K562 (cell line): ENCODE results near the gene RTL10. TPM values are rescaled to one million over a fixed set of nuclear protein-coding genes. Genes with fewer than 3 reads are reported as not detected.

ENCODE experiments used
- DMBX1 ChIP-seq: fragments of 250-450 bp; sonication (Bioruptor Pico); IDR thresholded peaks from 2 replicates; pipeline ENCODE4 v1.8.0; 2022; ENCODE audit warnings: inconsistent platforms, mild to moderate bottlenecking, moderate library complexity, borderline replicate concordance
- DPF2 ChIP-seq: fragments of 450-650 bp; IDR thresholded peaks from 2 replicates; pipeline ENCODE4 v1.6.1; 2016
- HMG20A ChIP-seq: fragments of 450-650 bp; formaldehyde crosslinking; conservative IDR thresholded peaks from 2 replicates; pipeline ENCODE4 v1.4.0; 2020; ENCODE audit warnings: mild to moderate bottlenecking, mixed read lengths
- KAT2B ChIP-seq: IDR thresholded peaks from one replicate; pipeline ENCODE4 v1.6.1; 2012; ENCODE audit warnings: low read depth, mild to moderate bottlenecking, control low read depth, inconsistent platforms, low read length, moderate library complexity
- KLF10 ChIP-seq: fragments of 250-450 bp; sonication (Bioruptor Pico); IDR thresholded peaks from 2 replicates; pipeline ENCODE4 v1.6.1; 2021; ENCODE audit warnings: matching md5 sums
- MCM7 ChIP-seq, 2 experiments: fragments of 450-650 bp; IDR thresholded peaks; 2 replicates each; pipeline ENCODE4 v1.6.1; 2016 to 2018
- NR1H2 ChIP-seq: sonication (generic); formaldehyde crosslinking; IDR thresholded peaks from 2 replicates; pipeline ENCODE4 v1.4.0; 2020; ENCODE audit warnings: mild to moderate bottlenecking, missing genetic modification reagents
- SMAD4 ChIP-seq: fragments of 250-450 bp; sonication (Bioruptor Pico); conservative IDR thresholded peaks from 2 replicates; pipeline ENCODE4 v1.8.0; 2021; ENCODE audit warnings: inconsistent platforms, mild to moderate bottlenecking, moderate library complexity
- ZNF24 ChIP-seq: fragments of 450-650 bp; IDR thresholded peaks from 2 replicates; pipeline ENCODE4 v1.6.1; 2016
- ZNF584 ChIP-seq: fragments of 200-800 bp; sonication (Bioruptor generic); IDR thresholded peaks from 2 replicates; pipeline ENCODE4 v1.6.1; 2016; ENCODE audit warnings: low read depth, mild to moderate bottlenecking, missing genetic modification characterization, missing compliant biosample characterization
- ZNF766 ChIP-seq: fragments of 200-800 bp; sonication (Bioruptor generic); conservative IDR thresholded peaks from 2 replicates; pipeline ENCODE4 v1.6.1; 2016; ENCODE audit warnings: missing genetic modification characterization, missing compliant biosample characterization
- polyA plus RNA-seq, 8 experiments: library from polyadenylated mRNA; depleted of rRNA in 4 of 8; stranded (reverse) in 5 of 8; unstranded in 3 of 8; fragments of >200 nt; fragmentation: Nextera tagmentation in 2 of 8; fragmentation: Illumina TruSeq in 1 of 8; extraction: Ambion mirVana in 2 of 8; extraction: Trizol in 1 of 8; gene quantifications; 2 replicates each; pipeline versions ENCODE4 v1.2.1 to v1.2.3, GENCODE V29; 2011 to 2014; ENCODE audit warnings: inconsistent platforms in 1 of 8, missing spikeins in 1 of 8
- total RNA-seq, 7 experiments: library from RNA; depleted of rRNA in 6 of 7; stranded (reverse); fragments of >200 nt in 6 of 7; fragmentation: Illumina TruSeq in 2 of 7; extraction: Trizol in 2 of 7; gene quantifications; 2 replicates each; pipeline versions ENCODE4 v1.2.1 to v1.2.3, GENCODE V29; 2011 to 2021; ENCODE audit warnings: low replicate concordance in 1 of 7
- TF ChIP-seq, protein P1 (sequence below): sonication (generic); formaldehyde crosslinking; IDR thresholded peaks from 2 replicates; pipeline ENCODE4 v1.8.1; 2023; ENCODE audit warnings: mild to moderate bottlenecking, missing genetic modification reagents
- TF ChIP-seq, protein P2 (sequence below), 3 experiments: IDR thresholded peaks in 2 of 3; conservative IDR thresholded peaks in 1 of 3; 2 replicates each; pipeline ENCODE4 v1.5.1; 2011 to 2012; ENCODE audit warnings: low read length in 3 of 3, mild to moderate bottlenecking in 3 of 3, control low read depth in 2 of 3, improper control_type of control experiment in 1 of 3, inconsistent platforms in 1 of 3, low read depth in 1 of 3, mixed read lengths in 1 of 3, moderate library complexity in 1 of 3; ENCODE audit not compliant: insufficient read depth in 2 of 3
- TF ChIP-seq, protein P3 (sequence below): fragments of 250-450 bp; sonication (Bioruptor Pico); IDR thresholded peaks from 2 replicates; pipeline ENCODE4 v1.8.0; 2022; ENCODE audit warnings: moderate library complexity, mild to moderate bottlenecking, inconsistent platforms
- TF ChIP-seq, protein P4 (sequence below), 2 experiments: fragments of 150-350 bp in 1 of 2; IDR thresholded peaks; 2 replicates each; pipeline ENCODE4 v1.6.1; 2012 to 2016; ENCODE audit warnings: low read depth in 2 of 2, low read length in 2 of 2, mild to moderate bottlenecking in 1 of 2, moderate library complexity in 1 of 2
- TF ChIP-seq, protein P5 (sequence below): fragments of 450-650 bp; formaldehyde crosslinking; IDR thresholded peaks from 2 replicates; pipeline ENCODE4 v1.4.0; 2022; ENCODE audit warnings: missing genetic modification characterization

Gene RTL10
- total and polyA plus RNA-seq, 9 of the 15 experiments (the other 6 are each of a cell fraction or from before 2014, with no cell fraction given): 19.8 to 75.5 (median 32.5) TPM

DNA sequence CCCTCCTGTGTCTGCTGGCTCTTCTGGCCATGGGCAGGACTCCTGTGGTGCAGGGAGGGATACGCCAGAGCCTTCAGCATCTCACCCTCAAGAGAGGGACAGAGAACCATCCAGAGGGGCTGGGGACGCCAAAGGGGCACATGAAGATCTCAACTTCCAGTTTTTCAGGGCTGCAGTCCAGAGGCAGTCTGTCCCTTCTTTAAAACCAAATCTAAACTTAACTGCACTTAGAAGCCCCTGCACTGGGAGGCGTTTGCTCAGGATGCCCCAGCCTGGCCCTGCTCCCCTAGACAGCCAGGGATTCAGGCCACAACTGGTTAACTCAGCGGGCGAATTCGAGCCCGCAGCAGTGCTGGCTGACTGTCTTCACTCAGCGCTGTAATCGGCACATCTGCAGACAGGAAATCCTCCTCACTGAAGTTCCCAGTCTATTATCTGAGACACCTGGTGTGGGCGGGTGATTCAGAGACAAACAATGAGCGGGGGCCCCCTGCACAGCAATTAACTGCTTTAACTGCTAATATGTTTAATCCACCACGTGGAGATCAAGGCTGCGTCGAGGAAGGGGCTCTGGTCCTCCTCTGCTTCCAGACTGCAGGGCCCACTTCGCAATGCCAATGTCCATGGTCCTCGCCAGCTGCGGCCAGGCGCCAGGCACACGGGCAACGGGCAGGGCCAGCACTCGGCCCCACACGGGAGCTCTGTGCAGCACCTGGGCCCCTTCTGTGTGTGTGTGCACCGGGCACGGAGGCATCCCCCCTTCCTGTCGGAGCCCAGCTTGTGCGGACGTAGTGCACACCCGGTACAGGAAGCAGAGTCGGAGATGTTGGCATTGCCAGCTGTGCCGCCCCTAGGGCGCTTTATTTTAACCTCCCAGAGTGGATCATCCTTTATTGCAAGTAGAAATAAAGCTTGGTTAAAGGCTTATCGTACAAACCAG, 36.9 kb upstream of the RTL10 start (continued):
- TF ChIP-seq DMBX1: peak; percentile 96
- peak; percentile 100 for TF ChIP-seq SMAD4 (CRISPR knock-in tag)
- TF ChIP-seq ZNF24: peak; percentile 75; the same call in 1 of the 2 replicates
- TF ChIP-seq ZNF584: peak; percentile 96
- TF ChIP-seq, protein P1, sequence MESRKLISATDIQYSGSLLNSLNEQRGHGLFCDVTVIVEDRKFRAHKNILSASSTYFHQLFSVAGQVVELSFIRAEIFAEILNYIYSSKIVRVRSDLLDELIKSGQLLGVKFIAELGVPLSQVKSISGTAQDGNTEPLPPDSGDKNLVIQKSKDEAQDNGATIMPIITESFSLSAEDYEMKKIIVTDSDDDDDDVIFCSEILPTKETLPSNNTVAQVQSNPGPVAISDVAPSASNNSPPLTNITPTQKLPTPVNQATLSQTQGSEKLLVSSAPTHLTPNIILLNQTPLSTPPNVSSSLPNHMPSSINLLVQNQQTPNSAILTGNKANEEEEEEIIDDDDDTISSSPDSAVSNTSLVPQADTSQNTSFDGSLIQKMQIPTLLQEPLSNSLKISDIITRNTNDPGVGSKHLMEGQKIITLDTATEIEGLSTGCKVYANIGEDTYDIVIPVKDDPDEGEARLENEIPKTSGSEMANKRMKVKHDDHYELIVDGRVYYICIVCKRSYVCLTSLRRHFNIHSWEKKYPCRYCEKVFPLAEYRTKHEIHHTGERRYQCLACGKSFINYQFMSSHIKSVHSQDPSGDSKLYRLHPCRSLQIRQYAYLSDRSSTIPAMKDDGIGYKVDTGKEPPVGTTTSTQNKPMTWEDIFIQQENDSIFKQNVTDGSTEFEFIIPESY (CRISPR knock-in tag): no peak
- TF ChIP-seq, protein P2, sequence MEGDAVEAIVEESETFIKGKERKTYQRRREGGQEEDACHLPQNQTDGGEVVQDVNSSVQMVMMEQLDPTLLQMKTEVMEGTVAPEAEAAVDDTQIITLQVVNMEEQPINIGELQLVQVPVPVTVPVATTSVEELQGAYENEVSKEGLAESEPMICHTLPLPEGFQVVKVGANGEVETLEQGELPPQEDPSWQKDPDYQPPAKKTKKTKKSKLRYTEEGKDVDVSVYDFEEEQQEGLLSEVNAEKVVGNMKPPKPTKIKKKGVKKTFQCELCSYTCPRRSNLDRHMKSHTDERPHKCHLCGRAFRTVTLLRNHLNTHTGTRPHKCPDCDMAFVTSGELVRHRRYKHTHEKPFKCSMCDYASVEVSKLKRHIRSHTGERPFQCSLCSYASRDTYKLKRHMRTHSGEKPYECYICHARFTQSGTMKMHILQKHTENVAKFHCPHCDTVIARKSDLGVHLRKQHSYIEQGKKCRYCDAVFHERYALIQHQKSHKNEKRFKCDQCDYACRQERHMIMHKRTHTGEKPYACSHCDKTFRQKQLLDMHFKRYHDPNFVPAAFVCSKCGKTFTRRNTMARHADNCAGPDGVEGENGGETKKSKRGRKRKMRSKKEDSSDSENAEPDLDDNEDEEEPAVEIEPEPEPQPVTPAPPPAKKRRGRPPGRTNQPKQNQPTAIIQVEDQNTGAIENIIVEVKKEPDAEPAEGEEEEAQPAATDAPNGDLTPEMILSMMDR (IDR thresholded peaks at IDR 0.05 in 2 of 3, conservative IDR thresholded peaks at IDR 0.05 in 1 of 3; ENCODE audit: insufficient read depth in 2 of 3, low read depth in 1 of 3, low read length in 3 of 3): peak in 2 of 3 experiments; percentile 9 to 33; a peak in 2 of 6 replicates
- TF ChIP-seq KAT2B: no peak
- no peak for TF ChIP-seq MCM7 (IDR thresholded peaks at IDR 0.05)
- no peak for TF ChIP-seq HMG20A (CRISPR knock-in tag)
- peak; percentile 100 for TF ChIP-seq DPF2
- TF ChIP-seq ZNF766 (CRISPR knock-in tag): peak; percentile 92
- TF ChIP-seq, protein P3, sequence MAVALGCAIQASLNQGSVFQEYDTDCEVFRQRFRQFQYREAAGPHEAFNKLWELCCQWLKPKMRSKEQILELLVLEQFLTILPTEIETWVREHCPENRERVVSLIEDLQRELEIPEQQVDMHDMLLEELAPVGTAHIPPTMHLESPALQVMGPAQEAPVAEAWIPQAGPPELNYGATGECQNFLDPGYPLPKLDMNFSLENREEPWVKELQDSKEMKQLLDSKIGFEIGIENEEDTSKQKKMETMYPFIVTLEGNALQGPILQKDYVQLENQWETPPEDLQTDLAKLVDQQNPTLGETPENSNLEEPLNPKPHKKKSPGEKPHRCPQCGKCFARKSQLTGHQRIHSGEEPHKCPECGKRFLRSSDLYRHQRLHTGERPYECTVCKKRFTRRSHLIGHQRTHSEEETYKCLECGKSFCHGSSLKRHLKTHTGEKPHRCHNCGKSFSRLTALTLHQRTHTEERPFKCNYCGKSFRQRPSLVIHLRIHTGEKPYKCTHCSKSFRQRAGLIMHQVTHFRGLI (CRISPR knock-in tag): no peak
- TF ChIP-seq, protein P4, sequence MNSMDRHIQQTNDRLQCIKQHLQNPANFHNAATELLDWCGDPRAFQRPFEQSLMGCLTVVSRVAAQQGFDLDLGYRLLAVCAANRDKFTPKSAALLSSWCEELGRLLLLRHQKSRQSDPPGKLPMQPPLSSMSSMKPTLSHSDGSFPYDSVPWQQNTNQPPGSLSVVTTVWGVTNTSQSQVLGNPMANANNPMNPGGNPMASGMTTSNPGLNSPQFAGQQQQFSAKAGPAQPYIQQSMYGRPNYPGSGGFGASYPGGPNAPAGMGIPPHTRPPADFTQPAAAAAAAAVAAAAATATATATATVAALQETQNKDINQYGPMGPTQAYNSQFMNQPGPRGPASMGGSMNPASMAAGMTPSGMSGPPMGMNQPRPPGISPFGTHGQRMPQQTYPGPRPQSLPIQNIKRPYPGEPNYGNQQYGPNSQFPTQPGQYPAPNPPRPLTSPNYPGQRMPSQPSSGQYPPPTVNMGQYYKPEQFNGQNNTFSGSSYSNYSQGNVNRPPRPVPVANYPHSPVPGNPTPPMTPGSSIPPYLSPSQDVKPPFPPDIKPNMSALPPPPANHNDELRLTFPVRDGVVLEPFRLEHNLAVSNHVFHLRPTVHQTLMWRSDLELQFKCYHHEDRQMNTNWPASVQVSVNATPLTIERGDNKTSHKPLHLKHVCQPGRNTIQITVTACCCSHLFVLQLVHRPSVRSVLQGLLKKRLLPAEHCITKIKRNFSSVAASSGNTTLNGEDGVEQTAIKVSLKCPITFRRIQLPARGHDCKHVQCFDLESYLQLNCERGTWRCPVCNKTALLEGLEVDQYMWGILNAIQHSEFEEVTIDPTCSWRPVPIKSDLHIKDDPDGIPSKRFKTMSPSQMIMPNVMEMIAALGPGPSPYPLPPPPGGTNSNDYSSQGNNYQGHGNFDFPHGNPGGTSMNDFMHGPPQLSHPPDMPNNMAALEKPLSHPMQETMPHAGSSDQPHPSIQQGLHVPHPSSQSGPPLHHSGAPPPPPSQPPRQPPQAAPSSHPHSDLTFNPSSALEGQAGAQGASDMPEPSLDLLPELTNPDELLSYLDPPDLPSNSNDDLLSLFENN (IDR thresholded peaks at IDR 0.05; ENCODE audit: low read depth in 2 of 2, low read length in 2 of 2): peak in 1 of 2 experiments; percentile 97; a peak in 2 of 4 replicates
- peak; percentile 89 for TF ChIP-seq KLF10 (CRISPR knock-in tag)
- TF ChIP-seq, protein P5, sequence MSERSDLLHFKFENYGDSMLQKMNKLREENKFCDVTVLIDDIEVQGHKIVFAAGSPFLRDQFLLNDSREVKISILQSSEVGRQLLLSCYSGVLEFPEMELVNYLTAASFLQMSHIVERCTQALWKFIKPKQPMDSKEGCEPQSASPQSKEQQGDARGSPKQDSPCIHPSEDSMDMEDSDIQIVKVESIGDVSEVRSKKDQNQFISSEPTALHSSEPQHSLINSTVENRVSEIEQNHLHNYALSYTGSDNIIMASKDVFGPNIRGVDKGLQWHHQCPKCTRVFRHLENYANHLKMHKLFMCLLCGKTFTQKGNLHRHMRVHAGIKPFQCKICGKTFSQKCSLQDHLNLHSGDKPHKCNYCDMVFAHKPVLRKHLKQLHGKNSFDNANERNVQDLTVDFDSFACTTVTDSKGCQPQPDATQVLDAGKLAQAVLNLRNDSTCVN: no peak
- TF ChIP-seq NR1H2: no peak
